Keratinocyte (primary cell): ENCODE measurements around the gene S1PR4. TPM values are rescaled to one million over a fixed set of nuclear protein-coding genes. Genes with fewer than 3 reads are reported as not detected.

Source experiments
- DNase-seq: peaks from one replicate; pipeline ENCODE4 v3.0.0-alpha.2; 2011; ENCODE audit warnings: low read depth, missing footprints, low spot score
- FAIRE-seq: peaks from 2 replicates; lab custom pipeline; 2011; peaks lifted over from hg19 to GRCh38; lab: Jason Lieb, UNC
- H2AFZ ChIP-seq: 2 replicates; pipeline ENCODE4 v1.6.0; 2012; ENCODE audit warnings: low read length, control low read depth, inconsistent platforms; ENCODE audit not compliant: control insufficient read depth
- H3K27ac ChIP-seq: 2 replicates; pipeline ENCODE4 v1.5.1; 2011; ENCODE audit warnings: low read length; ENCODE audit not compliant: control insufficient read depth, insufficient read depth
- H3K27me3 ChIP-seq: 3 replicates; pipeline ENCODE4 v1.6.0; 2011; ENCODE audit warnings: low read length; ENCODE audit not compliant: control insufficient read depth, insufficient read depth; ENCODE audit errors: extremely low read depth
- H3K36me3 ChIP-seq, 2 experiments: 2 replicates in 1 of 2; 3 replicates in 1 of 2; pipeline ENCODE4 v1.5.1; 2011; ENCODE audit warnings: low read length in 2 of 2, mild to moderate bottlenecking in 1 of 2; ENCODE audit not compliant: control insufficient read depth in 2 of 2, insufficient read depth in 2 of 2; ENCODE audit errors: extremely low read depth in 1 of 2
- H3K4me1 ChIP-seq: 3 replicates; pipeline ENCODE4 v1.5.1; 2011; ENCODE audit warnings: low read length; ENCODE audit not compliant: control insufficient read depth, insufficient read depth; ENCODE audit errors: extremely low read depth
- H3K4me2 ChIP-seq: 3 replicates; pipeline ENCODE4 v1.6.0; 2011; ENCODE audit warnings: low read depth, low read length; ENCODE audit not compliant: control insufficient read depth, insufficient read depth; ENCODE audit errors: extremely low read depth
- H3K4me3 ChIP-seq, 3 experiments: fragments of 200-600 bp in 1 of 3; sonication (generic) in 1 of 3; 2 replicates in 2 of 3; 3 replicates in 1 of 3; pipeline ENCODE4 v1.5.1; 2011 to 2016; ENCODE audit warnings: low read length in 3 of 3, mild to moderate bottlenecking in 3 of 3, control low read depth in 2 of 3, inconsistent platforms in 1 of 3, low read depth in 1 of 3, mixed read lengths in 1 of 3, mixed run types in 1 of 3, moderate library complexity in 1 of 3; ENCODE audit not compliant: control insufficient read depth in 2 of 3, insufficient read depth in 2 of 3; ENCODE audit errors: extremely low read depth in 1 of 3
- H3K79me2 ChIP-seq: 2 replicates; pipeline ENCODE4 v1.6.0; 2012; ENCODE audit warnings: low read length; ENCODE audit not compliant: control insufficient read depth, insufficient read depth
- H3K9ac ChIP-seq: 3 replicates; pipeline ENCODE4 v1.6.0; 2011; ENCODE audit warnings: low read length; ENCODE audit not compliant: control insufficient read depth, insufficient read depth; ENCODE audit errors: extremely low read depth
- H3K9me1 ChIP-seq: 3 replicates; pipeline ENCODE4 v1.6.0; 2011; ENCODE audit warnings: low read length; ENCODE audit not compliant: control insufficient read depth, insufficient read depth; ENCODE audit errors: extremely low read depth
- H3K9me3 ChIP-seq: 2 replicates; pipeline ENCODE4 v1.5.1; 2012; ENCODE audit warnings: low read depth, low read length; ENCODE audit not compliant: control insufficient read depth
- H4K20me1 ChIP-seq: 3 replicates; pipeline ENCODE4 v1.6.0; 2011; ENCODE audit warnings: low read length; ENCODE audit not compliant: control insufficient read depth, insufficient read depth; ENCODE audit errors: extremely low read depth
- CTCF ChIP-seq, 3 experiments: IDR thresholded peaks in 1 of 3; conservative IDR thresholded peaks in 1 of 3; optimal IDR thresholded peaks in 1 of 3; 2 replicates in 2 of 3; 3 replicates in 1 of 3; pipeline versions ENCODE3 to v1.5.1; 2011; ENCODE audit warnings: low read length in 3 of 3, mild to moderate bottlenecking in 3 of 3, moderate library complexity in 2 of 3, control low read depth in 1 of 3, inconsistent platforms in 1 of 3; ENCODE audit not compliant: insufficient read depth in 2 of 3; ENCODE audit errors: extremely low read depth in 1 of 3
- EZH2 ChIP-seq: IDR thresholded peaks from one replicate; pipeline ENCODE4 v1.6.1; 2012; ENCODE audit warnings: inconsistent platforms, mild to moderate bottlenecking, low read length, moderate library complexity
- dilution Hi-C: fragments of 300-500 bp; cut with MboI; formaldehyde crosslinking; loops from one replicate; pipeline ENCODE4 v1.7.0; 2020; ENCODE audit warnings: low sequenced_read_pairs; ENCODE audit not compliant: extremely low pct_ligation_motif_present
- polyA plus RNA-seq, 5 experiments: library from polyadenylated mRNA; depleted of rRNA in 3 of 5; stranded (reverse) in 3 of 5; stranded (forward) in 1 of 5; unstranded in 1 of 5; fragments of >200 nt; gene quantifications; 1 replicate in 1 of 5; 2 replicates in 3 of 5; 3 replicates in 1 of 5; pipeline versions ENCODE4 v1.2.1 to v1.2.3, GENCODE V29; 2011 to 2012; ENCODE audit warnings: missing spikeins in 2 of 5, low read depth in 1 of 5, low replicate concordance in 1 of 5

The S1PR4 gene
- polyA plus RNA-seq, 1 donor (not counting 4 experiments of a cell fraction or from before 2014, with no cell fraction given) = 0.08 TPM

DNA sequence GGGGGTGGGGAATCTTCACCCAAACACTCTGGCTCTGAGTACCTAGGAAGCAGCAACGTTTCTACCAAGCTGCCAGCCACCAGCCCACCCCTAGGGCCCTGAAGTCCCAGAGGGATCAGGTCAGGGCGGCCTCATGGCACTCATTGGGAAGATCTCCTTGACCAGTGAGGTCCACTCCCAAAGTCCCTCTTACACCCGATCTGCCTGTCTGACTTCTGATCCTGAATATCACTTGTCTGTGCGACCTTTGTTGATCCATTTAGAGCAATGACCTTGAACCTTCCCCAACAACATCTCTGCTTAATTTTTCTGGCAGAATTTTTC, 44.8 kb upstream of the S1PR4 start:
- FAIRE-seq (no peak), DNase-seq (no peak)
- no peak overlapping the region for H2AFZ ChIP-seq
- no peaks in the 10 kb centered on the region for H4K20me1 ChIP-seq
- H3K4me3 ChIP-seq = no peak overlapping the region
- no peak overlapping the region for H3K9ac ChIP-seq
- no peaks in the 10 kb centered on the region for H3K9me1 ChIP-seq
- peaks cover 48% of the 10 kb centered on the region for H3K79me2 ChIP-seq
- no peaks in the 10 kb centered on the region for H3K27me3 ChIP-seq
- H3K4me1 ChIP-seq = peaks cover 13% of the 10 kb centered on the region
- no peaks in the 10 kb centered on the region for H3K9me3 ChIP-seq
- H3K36me3 ChIP-seq = peaks cover 3 to 7% of the 10 kb centered on the region in 2 experiments
- no peak for TF ChIP-seq EZH2
- no peak for TF ChIP-seq CTCF (optimal IDR thresholded peaks at IDR 0.05 in 1 of 3, IDR thresholded peaks at IDR 0.05 in 1 of 3, conservative IDR thresholded peaks at IDR 0.05 in 1 of 3; ENCODE audit: extremely low read depth in 1 of 3, insufficient read depth in 2 of 3, low read length in 3 of 3)
- dilution Hi-C loops = no loop called here
- no peak overlapping the region for H3K27ac ChIP-seq
- no peak overlapping the region for H3K4me2 ChIP-seq

- dilution Hi-C loops = no loop called here
Measured at GRCh38 chr19:3135961-3136683, 42.4 kb upstream of the S1PR4 start, which contains the start of gene GNA15. GNA15 (plus strand) TSS chr19:3136033; CDS start chr19:3136451, 418 bp downstream.

More at GRCh38 chr19:3135961-3136683, 42.4 kb upstream of the S1PR4 start, which contains the start of gene GNA15:
- peaks cover 58% of the 10 kb centered on the region for H3K79me2 ChIP-seq
- H3K9me3 ChIP-seq = no peaks in the 10 kb centered on the region
- H3K27ac ChIP-seq = peak within 1 kb of the TSS; percentile 92
- no peaks in the 10 kb centered on the region for H3K27me3 ChIP-seq
- H3K4me2 ChIP-seq = peak within 1 kb of the TSS; percentile 79
- peak within 1 kb of the TSS; percentile 4 for H2AFZ ChIP-seq
- no peaks in the 10 kb centered on the region for H4K20me1 ChIP-seq
- peaks cover 4 to 8% of the 10 kb centered on the region in 2 experiments for H3K36me3 ChIP-seq
- H3K4me3 ChIP-seq = peak within 1 kb of the TSS; percentile 84 to 92 (median 88)
- H3K4me1 ChIP-seq = peaks cover 9% of the 10 kb centered on the region
- FAIRE-seq (no peak), DNase-seq (peak; percentile 67)
- H3K9me1 ChIP-seq = no peaks in the 10 kb centered on the region
- H3K9ac ChIP-seq = peak within 1 kb of the TSS; percentile 94
- TF ChIP-seq CTCF (optimal IDR thresholded peaks at IDR 0.05 in 1 of 3, IDR thresholded peaks at IDR 0.05 in 1 of 3, conservative IDR thresholded peaks at IDR 0.05 in 1 of 3; ENCODE audit: extremely low read depth in 1 of 3, insufficient read depth in 2 of 3, low read length in 3 of 3) = no peak
- no peak for TF ChIP-seq EZH2
